ENCODE results near the gene LAPTM5.

The LAPTM5 gene

DNA sequence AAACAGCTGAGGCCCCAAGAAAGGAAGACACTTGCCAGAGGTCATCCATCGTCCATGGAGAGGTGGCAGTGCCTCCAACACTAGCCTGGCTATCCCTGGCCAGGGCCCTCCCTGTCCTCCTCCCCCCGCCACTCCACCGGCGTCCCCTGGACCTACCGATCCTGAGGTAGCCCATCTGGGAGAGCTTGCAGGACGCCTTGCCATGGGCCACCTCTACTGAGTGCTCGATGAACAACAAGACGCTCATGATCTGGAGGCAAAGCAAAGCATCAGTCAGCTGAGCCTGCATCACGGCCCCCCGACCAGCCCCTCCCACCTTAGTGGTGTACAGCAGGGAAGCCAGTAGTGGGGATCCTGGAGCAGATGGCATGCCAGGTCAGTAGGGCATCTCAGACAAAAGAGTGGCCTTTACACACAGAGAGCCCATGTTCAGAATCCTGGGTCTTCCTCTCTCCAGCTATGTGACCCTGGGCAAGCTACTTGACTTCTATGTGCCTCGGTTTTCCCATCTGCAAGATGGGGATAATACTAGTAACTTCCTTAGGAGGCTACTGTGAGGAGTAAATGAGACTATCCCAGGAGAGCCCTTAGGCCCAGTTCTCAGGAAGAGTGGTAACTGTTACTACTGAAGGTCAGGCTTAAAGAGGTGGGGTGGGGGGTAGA is 15.1 kb downstream of the LAPTM5 start:
- no peak for DNase-seq

DNA sequence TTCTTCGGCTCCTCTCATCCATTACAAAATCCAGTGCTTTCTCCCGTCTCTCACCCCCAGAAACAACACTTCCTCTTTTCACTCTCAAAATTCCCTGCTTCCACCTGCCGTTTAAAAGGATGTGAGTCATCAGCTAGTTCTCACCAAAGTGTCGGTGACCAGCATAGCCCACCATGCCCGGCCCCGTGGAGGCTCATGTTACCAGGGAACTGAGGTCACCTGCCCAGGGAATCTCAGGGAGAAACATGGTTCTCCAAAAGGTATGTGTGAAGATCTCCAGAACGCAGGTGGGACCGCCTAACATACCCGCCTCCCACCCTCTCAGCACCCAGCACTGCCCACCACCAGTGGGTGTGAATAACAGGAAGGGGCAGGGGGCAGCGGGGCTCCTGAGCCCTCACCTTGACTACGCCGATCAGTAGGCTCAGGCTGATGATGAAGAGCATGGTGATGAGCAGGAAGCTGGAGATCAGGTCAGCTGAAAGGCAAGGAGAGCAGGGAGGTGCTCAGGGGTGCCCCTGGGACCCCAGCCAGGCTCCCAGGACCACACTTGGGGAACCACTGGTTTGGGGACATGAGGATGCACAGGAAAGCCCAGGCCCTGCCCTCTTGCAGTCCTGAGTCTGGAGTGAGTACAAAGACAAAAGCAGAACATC is 16.2 kb downstream of the LAPTM5 start:
- DNase-seq, result no peak

DNA sequence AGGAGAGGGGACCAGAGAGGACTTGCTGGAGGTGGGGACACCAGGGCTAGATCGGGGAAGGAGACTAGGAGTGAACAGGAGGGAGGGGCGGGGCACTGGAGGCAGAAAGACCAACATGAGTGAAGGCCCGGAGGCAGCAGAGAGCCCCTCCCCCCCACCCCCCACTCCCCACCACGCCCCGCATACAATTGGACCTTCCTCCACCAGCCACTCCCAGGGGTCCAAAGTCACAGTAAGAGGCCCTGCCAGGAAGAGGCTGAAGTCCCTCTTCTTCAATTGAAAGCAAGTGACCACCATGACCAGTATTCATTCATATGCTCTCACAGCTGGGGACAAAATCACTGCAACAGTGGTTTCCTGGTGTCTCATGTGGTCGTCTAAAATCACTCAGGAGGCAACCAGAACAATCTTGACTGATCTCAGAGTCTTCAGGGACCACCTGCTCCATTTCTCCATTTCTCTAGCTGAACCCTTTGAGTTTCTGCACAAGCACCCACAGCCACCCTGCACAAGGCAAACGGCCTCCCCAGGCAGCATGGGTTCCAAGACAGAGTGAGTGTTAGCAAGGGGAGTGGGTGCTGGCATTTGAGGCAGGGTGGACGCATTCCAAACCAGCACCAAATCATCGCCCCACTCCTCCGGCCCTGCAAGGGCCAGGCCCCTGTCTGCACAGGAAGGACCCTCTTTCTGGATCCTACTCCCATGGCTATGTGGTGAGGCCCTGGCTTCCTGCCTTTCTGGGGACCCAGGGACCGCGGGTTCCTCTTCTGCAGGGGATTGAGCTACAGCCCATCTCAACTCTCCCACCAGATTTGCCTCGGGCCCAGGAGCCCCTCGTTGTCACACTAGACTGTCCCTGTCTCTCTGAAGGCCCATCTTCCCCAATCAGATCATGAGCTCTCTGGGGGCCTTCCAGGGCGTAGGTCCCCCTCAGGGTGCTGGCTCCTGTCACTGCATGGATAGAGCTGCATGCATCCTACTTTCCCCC is 17.0 kb downstream of the LAPTM5 start:
- no peak for DNase-seq

DNA sequence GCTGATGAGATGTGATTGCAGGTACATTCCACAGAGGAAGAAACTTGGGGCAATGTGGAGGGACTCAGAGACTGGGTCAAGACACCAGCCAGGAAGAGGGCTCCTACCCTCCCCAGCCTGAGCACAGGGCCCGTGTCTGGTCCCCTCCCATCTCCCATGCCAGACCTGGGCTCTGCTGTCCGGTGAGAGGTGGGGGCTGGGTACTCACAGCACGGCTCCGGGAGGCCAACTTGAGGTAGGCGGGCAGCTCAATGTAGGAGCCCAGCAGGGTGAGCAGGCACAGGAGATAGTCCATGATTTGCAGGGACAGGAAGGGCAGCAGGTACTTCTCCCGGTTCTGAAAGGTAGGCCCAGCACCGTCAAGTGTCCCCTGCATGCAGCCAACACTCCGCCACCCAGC is 18.0 kb downstream of the LAPTM5 start:
- DNase-seq, result no peak

DNA sequence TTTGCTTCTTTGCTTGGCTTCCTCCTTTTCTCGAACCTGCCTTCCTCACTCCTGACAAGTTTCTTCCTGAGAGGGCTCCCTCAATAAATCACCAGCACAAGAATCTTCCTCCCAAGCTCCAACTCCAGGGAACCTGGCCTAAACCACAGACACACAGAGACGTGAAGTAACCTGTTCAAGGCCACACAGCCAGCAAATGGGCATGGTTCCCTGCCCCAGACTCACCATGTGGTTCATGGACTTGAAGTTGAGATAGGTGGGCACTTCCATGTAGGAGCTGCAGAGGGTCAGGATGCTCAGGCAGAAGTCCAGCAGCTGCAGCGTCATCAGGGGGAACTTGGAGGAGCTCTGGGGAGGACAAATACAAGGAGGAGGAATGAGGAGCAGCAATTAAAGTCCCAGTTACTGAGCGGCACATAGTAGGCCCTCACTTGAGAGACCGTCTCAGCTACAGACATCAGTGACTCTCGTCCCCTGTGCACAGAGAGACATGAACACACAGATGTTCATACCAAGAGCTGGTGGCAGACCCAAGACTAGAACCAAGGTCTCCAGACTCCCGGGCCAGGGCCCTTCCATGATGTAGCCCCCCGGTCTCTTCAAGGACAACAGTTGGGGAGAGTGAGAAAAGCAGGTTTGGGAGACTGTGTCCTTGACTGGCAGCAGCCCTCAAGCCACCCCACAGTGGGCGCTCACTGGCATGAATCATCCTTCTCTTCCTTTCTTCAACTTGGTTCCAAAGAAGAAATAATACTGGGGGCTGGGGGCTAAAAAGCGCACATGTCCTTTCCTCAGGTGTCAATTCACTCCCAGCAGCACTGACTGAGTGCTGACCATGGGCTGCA is 18.6 kb downstream of the LAPTM5 start:
- no peak for DNase-seq

DNA sequence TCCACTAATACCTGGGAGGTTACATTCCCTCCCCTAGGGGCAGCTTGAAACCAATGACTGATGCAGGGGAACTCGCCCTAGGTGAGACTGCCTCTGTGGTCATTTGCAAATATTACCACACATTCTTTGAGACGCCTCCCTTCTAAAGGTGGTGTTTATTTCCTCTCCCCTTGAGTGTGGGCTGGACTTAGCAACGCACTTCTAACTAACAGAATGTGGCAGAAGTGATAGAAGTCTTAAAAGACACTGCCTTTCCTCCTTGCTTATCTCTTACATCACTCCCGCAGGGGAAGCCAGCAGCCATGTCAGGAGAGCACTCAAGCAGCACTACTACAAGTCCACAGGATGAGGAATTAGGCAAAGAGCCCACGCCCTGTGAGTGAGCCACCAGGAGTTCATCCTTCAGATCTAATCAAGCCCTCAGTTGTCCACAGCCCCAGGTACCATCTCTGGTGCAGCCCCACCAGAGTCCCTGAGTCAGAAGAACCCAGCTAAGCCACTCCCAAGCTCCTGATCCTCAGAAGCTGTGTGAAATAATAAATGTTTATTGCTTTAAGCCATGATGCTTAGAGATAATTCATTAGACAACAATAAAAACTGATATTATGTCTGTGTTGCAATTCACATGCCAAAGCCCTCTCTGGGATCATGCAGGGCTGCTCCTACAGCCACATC is 19.4 kb downstream of the LAPTM5 start:
- DNase-seq, result no peak

DNA sequence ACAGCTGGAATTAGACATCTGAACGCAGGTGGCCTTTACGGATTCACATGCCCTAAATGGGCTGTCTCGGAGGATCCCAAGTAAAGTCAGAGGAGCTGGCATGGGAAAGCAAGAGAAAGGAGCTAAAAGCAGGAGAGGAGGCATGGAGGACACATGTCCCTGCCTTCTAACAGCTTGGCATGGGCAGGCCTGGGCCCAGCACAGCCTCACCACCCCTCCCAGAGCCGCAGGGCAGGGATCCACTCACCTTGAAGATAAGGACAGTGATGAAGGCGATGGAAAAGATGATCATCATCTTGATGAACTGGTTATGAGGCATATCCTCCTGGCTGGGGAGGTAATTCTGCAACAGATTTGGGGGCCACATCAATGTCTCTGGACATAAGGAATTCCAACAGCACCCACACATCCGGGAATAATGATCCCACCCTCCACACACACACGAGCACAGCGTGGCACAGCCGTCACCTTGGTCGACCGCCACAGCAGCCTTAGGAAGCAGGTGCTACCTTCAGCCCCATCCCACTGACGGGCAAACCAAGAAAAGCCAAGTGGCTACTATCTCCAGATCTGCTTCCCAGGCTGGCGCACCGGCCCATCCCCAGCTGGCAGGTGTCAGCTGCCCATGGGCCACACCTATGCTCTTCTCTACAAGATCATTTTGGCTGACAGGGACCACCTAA is 20.1 kb downstream of the LAPTM5 start:
- no peak for DNase-seq

DNA sequence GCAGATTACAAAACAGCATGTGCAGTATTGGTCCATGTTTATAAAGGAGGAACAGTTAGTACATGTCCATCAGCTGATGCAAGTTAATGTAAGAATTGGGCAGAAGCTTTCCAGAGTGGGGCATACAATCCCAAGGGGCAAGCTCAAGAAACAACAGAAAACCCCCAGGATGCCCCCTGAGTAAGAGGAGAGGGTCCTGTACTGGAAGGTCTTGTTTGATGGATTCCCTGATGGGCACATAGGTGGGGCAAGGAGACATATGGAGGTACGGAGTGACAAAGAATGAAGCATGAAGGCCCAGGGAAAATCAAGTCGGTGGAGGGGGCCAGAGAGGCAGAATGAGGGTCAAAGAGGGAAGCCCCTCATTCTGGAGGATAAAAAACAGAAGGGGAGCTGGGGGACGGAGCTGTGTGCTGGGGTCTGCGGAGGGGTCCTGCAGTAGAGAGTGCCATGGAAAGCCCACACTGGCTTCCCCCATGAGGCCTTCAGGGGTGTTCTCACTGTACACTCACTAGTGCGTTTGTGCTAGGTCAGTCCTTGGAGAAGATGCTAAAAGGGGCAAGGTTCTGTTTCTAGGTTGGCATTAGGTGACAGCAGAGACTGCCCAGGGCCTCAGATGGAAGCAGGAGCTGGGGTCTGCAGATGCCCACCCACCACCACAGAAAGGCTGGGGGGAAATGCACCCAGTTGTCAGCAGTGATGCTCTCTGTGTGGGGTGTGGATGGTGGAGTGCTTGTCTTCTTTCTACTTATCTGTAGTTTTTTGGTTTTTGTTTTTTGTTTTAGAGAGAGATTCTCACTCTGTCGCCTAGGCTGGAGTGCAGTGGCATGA is 21.7 kb downstream of the LAPTM5 start:
- no peak for DNase-seq

DNA sequence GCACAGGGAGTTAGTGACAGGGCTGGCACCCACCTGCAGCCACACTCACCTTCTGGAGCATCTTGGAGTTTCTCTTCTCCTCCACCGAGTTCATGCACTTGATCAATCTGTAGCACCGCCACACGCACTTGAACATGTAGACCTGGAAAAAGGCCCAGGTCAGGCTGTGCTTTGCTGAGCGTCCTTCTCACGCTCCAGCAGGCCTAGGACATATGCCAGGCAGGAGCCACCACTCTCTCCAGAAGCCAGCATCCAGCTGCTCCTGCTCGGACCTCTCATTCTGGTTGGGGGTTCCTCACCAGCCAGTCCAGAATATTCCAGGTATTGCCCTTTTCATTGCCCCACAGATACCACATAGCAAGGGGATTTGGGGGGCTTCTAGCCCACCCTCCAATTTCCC is 22.4 kb downstream of the LAPTM5 start:
- DNase-seq, result no peak

DNA sequence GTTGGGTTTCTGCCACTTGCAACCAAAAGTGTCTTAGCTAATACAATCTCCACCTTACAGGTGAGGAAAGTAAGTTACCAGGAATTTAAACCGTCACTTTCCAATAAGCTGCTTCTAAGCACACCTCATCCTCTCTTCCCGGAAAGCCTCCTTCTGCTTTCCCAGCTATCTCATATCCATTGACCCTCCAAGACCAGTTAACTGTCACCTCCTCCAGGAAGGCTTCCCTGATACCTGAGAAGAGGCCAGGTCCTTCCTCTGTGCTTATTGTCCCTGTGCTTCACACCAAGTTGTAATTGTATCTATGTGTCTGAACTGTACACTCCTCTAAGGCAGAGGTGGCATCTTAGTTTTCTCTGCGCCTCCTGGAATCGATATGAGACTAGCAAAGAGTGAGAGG is 23.0 kb downstream of the LAPTM5 start:
- no peak for DNase-seq

DNA sequence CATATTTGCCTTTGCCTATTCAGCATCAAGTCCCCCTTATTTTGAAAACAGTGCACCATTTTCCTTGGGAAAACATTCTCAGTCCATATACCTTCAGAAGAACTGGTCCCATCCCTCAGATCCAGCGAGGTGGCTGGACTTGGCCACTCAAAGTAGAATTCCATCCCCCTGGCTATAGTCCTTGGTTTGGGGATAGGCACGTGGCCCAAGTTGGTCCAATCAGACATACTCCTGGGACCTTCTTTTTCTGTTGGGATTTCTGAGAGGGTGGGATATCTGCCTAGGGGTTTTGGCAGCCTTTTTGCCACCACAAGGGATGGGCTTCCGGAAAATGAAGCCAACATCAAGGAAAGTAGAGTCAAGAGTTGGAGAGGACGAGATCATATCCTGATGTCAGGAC is 23.5 kb downstream of the LAPTM5 start:
- no peak for DNase-seq

DNA sequence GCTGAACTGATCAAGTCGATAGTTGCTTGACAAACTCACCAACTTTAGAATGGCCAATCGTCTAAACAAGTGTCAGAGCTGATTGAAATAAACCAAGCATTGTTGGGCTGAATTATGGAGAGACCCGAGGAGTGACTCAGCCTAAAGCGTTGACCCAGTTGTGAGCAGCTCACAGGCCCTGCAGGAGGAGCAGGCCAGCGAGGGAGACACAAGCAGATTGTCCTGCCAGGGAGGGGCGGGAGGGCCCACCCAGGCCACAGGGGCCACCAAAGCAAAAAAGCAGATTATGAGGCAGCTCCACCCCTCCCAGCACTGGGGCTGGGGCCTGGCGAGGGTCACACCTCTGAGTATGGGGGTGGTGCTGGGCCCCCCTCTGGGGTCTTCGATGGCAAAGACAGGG is 24.1 kb downstream of the LAPTM5 start:
- peak in 1 of 14 donors; percentile 28 for DNase-seq

DNA sequence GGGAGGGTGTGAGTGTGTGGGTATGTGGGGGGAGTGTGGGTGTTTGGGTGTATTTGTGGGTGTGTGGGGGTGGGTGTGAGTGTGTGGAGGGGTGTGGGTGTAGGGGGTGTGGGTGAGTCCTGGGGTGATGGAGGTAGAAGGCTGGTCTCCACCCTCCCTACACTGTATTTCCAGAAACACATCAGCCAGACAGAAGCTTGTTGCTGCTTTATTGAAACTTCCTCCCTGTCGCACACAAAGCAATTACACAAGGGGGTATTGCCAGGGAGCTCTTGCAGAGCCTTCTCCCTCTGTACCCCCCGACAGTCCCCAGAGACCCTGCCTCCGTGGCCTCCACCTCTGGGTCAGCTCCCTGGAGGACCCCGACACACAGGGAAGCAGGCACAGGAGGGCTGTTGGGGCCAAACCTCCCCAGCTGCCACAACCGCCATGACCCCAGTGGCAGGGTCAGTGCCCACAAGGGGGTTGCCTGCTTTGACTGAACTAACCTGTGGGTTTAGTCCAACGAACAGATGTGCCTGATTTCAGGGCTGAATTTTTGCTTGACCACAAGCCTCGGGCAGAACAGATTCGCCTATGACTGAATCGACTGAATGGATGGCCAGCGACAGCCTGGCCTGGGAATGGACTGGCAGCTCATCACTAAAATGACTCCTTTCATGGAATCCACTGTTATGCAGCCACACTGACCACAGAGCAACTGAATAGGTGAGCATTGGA is 25.1 kb downstream of the LAPTM5 start:
- DNase-seq, result peak in 1 of 14 donors; percentile 27

DNA sequence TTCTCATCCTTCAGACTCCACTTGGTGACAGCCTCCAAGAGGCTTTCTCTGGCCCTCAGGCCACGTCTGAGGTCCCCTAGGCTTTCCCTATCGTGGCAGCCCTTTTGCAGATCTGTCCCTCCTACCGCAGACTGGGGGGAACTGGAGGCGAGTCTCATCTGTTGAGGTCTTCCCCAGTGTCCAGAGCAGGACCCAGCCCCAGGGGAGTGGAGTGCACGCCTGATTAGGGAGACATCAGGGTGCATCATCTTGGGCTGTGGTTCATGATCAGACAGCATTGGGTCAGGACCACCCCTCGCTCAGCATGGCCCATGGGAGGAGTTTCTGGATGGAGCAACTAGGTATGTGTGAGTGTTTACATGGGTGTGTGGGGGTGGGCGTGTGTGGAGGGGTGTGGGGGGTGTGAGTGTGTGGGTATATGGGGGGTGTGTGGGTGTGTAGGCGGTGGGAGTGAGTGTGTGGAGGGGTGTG is 25.7 kb downstream of the LAPTM5 start:
- no peak for DNase-seq

DNA sequence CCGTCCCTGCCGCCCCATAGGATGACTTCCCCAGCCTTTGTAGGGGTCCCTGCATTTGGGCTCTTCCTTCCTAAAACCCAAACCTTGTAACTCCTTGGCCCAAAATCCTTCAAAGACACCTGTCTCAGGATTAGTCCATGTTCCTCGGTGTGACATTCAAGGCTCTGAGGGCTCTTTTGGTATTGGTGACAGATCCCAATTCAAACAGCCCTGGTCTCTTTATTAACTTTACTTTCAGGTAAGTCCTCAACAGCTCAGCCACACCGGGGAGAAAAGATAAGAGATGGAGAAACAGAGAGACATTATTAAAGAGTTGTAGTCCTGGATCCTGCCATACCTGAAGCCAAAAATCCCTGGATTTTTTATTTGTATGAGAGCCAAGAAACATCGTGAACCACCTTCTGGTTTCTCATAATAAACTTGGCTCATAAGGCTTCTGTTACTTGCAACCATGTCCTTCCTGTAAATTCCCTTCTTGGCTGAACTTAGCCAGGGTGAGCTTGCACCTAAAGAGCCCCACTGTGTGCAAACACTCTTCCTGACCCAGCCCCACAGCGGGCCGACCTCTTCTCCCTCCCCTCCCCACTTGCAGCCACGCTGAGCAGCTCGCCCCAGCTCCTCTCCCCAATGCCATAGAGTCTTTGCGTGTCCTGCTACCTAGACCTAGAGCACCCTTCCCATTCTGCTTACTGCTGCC is 26.3 kb downstream of the LAPTM5 start:
- no peak for DNase-seq

DNA sequence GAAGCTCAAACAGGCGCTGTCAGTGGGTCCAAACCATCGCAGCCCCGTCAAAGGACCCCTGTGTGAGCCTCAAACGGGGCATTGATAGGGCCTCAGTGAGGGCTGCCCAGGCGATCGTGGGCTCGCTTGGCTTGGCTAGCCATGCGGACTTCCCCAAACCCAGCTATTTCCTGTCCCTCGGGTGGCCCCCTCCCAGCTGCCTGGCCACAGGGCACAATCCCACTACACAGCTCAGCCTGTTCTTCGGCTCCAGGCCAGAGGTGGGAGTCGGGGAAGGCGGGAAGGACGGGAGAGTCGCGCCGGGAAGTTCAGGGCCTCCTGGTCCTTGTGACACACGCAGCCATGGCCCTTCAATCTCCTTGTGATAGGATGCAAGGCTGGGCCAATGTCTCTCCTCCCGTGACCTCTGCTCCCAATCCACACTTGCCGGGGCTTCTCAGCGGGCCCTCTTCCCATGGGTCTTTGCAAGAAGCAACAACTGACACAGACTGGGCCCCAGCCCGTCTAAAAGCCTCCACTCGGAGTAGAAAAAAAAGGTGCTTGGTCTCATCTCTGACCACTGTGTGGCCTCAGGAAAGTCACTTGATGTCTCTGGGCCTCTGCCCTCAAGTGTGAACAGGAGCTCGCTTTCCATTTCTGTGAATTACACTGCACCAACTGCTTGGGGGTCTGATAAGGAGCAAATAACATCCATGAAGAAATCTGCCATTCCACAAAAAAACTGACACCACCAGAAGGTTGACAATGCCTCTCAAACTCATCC is 27.0 kb downstream of the LAPTM5 start:
- DNase-seq, result peak in 5 of 14 donors; percentile 13 to 52 (median 32)

DNA sequence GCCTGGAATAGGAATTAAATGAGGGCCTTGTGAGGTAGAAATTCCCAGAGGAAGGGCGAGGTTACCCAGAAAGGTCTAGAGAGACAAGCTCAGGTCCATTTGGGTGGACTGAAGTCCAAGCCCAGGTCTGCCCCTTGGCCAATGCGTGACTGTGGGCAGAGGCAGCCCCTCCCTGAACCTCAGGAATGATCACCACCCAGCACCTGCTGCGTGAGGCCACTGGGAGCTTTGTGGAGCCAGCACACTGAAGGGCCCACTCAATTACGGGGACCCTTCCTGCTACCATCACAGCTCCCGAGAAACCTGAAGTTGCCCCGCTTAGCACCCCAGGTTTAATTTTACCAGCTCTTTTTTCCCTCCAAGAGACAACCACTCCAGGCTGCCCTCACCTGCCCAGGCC is 27.7 kb downstream of the LAPTM5 start:
- DNase-seq, result no peak
